Kasumi-1 (cell line): ENCODE measurements around the gene FMNL1.
"Not testable (repeated sequence)": the region's sequence is repeated elsewhere in the genome, so short reads cannot be mapped to it uniquely, and the experiment has no call there.

Experiments
- DNase-seq, 2 experiments: peaks; one replicate each; lab custom pipeline; 2025; lab: John Stamatoyannopoulos, UW

Gene FMNL1

DNA sequence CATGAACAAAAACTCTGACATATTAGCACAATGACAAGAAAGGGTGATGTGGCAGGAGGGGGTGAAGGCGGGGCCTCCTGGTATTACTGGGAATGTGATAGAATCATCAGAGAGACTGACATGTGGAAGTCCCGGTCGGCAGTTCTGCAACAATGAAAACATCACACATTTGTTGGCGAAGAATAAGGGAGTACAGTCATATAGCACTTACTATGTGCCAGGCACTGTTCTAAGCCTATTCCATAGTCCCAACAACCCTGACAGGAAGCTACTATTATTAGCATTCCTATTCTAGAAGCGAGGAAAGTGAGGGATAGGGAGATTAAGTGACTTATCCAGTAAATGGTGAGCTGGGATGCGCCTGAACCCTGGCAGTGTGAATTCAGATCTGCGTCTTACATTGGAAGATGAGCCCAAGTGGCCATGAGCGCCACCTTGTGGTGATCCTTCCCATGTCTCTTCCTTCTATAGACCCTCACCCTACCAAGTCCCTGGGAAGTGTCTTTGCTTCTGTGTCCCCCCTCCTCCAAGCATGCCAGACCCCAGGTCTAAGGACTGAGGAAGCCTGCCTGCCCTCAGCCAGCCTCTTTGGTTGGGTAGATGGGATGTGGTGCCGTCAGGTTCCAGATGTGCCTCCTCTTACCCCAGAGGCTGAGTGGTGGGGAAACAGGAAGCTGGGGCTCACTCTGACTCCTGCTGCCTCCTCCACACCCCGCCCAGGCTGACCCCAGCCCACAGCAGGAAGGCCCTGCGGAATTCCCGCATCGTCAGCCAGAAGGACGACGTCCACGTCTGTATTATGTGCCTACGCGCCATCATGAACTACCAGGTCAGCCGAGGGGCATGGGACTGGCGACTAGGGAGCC lies 14.0 kb downstream of the FMNL1 start:
- peak; percentile 70 to 85 for DNase-seq

DNA sequence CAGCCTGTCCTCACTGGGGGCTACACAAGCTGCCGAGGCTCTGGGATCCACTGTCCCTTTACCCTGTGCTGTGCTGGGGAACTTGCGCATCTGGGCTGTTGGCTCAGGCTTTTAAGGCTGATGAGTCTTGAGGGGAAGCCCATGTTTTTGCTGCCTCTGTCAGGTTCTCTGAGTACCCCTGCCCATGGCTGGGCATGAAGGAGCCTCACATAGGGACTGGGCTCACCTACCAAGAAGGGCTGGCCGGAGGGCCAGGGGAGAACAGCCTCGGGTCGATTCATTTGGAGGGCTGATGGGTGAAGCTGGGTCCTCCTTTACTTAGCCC lies 14.6 kb downstream of the FMNL1 start:
- no peak for DNase-seq

DNA sequence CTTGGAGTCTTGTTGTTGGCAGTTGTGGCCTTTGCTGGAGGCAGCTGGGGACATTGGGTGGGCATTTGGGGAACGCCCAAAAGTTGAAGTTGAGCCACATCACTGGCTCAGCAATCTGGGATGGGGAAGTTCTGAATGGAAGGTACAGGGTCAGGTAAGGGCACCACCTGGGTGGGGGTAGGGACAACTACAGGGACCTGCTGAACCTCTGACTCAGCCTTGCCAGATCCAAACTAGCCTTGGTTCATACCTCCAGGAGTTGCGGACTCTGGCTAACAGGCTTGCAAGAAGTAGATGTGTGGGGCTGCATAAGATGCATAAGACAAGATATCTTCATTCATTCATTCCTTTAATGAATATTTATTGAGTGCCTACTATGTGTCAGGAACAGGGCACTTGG lies 16.0 kb downstream of the FMNL1 start:
- DNase-seq: no peak

- DNase-seq: no peak
These were observed 16.6 kb downstream of the FMNL1 start for GRCh38 chr17:45238155-45238774.

DNA sequence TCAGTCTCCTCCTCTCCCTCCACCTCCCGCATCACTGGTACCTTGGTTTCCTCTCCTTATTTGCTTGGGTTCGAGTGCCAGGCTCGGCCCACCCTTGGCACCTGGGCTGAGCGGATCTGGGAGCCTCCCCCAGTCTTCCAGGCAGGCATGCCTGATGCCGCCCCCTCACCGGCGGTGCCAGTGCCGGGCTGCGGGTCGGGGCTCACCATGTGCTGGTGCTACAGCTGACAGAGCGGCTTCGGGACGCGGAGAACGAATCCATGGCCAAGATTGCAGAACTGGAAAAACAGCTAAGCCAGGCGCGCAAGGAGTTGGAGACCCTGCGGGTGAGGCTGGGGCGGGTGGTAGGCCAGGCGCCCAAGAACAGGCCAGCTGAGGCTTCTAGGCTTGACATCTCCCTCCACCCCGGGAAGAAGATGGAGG lies 19.2 kb downstream of the FMNL1 start:
- DNase-seq: no peak

DNA sequence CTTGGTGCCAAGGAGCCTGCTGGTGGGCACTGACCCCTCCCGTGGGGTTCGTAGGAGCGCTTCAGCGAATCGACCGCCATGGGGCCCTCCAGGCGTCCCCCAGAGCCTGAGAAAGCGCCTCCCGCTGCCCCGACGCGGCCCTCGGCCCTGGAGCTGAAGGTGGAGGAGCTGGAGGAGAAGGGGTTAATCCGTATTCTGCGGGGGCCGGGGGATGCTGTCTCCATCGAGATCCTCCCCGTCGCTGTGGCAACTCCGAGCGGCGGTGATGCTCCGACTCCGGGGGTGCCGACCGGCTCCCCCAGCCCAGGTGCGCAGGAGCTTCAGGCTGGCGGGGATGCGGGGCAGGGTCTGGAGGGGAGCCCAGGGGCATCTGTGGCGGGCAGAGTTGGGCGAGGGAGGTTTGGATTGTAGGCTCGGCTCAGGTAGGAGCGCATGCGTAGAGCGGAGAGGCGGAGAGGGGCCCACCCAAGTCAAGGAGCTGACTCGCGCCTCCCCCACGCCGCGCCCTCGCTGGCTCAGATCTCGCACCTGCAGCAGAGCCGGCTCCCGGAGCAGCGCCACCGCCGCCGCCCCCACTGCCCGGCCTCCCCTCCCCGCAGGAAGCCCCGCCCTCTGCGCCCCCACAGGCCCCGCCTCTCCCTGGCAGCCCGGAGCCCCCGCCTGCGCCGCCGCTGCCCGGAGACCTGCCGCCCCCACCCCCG lies 19.8 kb downstream of the FMNL1 start:
- no peak for DNase-seq

DNA sequence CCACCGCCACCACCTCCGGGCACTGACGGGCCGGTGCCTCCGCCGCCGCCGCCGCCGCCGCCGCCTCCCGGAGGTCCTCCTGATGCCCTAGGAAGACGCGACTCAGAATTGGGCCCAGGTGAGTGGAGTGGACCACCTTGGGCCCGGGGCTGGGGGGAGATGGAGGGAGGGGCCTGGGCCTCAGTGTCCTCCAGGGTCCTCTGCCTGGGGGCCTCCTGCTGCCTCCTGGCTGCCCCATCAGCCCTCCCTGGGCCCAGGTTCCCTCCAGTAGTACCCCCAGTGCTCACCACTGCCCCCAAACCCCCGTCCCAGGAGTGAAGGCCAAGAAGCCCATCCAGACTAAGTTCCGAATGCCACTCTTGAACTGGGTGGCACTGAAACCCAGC lies 20.3 kb downstream of the FMNL1 start:
- DNase-seq: no peak

- DNase-seq: no peak
These were observed 22.1 kb downstream of the FMNL1 start for GRCh38 chr17:45243750-45244149.

DNA sequence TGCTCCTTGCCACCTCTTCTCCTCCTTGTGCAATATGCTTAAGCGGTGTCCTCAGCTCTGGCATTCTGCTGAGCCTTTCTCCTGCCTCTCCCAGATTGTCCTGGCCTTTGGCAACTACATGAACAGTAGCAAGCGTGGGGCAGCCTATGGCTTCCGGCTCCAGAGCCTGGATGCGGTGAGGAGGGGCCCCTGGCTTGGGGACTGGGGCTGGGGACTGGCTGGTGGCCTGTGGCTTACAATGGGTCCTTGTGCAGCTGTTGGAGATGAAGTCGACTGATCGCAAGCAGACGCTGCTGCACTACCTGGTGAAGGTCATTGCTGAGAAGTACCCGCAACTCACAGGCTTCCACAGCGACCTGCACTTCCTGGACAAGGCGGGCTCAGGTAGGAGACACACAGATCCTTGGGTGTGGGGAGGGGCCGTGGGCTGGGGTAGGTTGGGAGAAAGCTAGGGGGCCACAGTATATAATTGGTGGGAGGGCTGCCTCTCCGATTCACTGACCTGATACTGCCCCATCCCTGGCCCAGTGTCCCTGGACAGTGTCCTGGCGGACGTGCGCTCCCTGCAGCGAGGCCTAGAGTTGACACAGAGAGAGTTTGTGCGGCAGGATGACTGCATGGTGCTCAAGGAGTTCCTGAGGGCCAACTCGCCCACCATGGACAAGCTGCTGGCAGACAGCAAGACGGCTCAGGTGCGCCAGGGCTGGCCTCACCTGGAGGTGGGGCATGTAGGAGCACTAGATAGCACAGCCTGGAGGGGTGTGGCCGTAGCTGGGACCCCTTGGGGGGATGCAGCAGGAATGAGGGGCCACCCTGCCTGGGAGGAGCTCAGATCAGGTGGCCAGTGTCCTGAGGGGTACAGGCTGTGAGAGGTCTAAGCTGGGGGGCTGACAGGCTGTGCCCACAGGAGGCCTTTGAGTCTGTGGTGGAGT lies 23.3 kb downstream of the FMNL1 start:
- no peak for DNase-seq

DNA sequence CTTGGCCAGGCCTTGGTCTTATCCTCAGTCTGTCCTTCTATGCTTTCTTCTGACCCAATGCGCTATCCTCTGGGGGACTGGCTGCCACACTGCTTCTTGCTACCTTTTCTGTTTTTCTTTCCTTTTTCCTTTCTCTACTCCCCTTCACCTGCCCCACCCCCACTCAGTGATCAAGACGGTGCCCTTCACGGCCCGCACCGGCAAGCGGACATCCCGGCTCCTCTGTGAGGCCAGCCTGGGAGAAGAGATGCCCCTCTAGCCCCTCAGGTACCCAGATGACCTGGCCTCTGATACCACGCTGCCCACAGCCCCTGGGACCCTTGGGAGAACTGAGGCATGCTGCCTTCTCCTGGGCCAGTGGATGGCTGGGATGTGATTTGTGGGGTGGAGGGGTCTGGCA lies 24.7 kb downstream of the FMNL1 start:
- no peak for DNase-seq

GRCh38 chr17:45246861-45247428 lies 25.3 kb downstream of the FMNL1 start:
- DNase-seq: peak in 1 of 2 experiments; percentile 78

GRCh38 chr17:45247429-45248131 lies 25.9 kb downstream of the FMNL1 start:
- DNase-seq: peak; percentile 83 to 84

DNA sequence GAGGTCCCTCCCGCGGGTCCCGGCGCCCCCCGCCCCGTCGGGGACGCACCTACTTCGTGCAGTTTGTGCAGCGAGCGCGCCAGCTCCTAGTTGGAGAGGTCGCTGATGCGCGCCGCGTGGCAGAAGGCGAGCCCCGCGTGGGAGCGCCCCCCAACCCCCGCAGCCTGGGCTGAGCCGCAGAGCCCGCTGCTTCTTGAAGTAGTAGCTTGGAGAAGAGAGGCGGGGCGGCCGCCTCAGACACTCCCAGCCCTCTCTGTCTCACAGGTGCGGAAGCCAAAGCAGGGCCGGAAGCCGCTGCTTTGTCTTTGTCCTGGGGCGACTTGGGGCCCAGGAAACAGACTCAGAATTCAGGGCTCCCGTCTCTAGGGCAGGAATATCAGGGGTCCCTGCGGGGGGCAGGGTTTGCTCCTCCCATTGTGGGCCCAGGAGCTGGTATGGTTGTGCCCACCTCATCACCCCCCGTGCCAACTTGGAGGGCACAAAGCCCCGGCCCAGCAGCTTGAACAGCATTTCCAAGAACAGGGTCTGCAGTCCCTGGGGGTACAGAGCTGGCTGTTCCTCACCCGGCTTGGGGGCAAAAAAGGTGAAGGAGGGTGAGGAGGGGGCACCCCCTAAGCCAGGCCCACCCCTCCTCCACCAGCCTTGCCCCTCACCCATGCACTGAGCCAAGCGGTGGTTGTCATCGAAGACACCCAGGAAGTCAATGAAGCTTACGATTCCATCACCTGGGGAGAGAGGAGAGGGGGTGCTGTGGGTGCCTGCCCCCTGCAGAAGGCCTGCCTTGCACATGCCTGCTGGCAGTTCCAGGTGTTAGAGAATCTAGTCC lies 26.7 kb downstream of the FMNL1 start:
- peak; percentile 31 to 33 for DNase-seq

- DNase-seq: no peak
These were observed 30.2 kb downstream of the FMNL1 start for GRCh38 chr17:45251931-45252330.

DNA sequence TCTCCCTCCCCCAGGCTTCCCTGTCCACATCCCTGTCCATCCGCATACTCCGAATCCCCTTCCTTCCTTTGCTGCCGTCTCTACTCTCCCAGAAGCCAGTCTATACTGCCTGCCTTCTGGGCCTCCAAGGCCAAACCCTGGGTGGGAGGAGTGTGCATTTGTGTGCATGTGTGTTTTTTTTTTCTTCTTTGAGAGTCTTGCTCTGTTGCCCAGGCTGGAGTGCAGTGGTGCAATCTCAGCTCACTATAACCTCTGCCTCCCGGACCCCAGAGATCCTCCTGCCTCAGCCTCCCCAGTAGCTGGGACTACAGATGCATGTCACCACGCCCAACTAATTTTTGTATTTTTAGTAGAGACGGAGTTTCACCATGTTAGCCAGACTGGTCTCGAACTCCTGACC lies 31.6 kb downstream of the FMNL1 start:
- DNase-seq: not testable (repeated sequence)

GRCh38 chr17:45253879-45254278 lies 32.2 kb downstream of the FMNL1 start:
- no peak for DNase-seq

GRCh38 chr17:45255358-45255757 lies 33.7 kb downstream of the FMNL1 start:
- DNase-seq: no peak

- peak; percentile 61 to 63 for DNase-seq
These were observed 34.7 kb downstream of the FMNL1 start for GRCh38 chr17:45256114-45256966.

GRCh38 chr17:45257115-45257514 lies 35.4 kb downstream of the FMNL1 start:
- no peak for DNase-seq
